GM12878 (cell line): ENCODE measurements around the gene XRCC4. TPM values are rescaled to one million over a fixed set of nuclear protein-coding genes. Genes with fewer than 3 reads are reported as not detected.

Experiments
- ATAC-seq: fragments of 200-7000 bp; cut with Tn5 transposase; 3 replicates; pipeline ENCODE4 v1.9.1; 2020; ENCODE audit warnings: mild to moderate bottlenecking, moderate library complexity
- BruUV-seq: library from RNA; stranded (reverse); fragments of 400-500 nt; replicated peaks from 2 replicates; lab custom pipeline; 2021; lab: Mats Ljungman, UMichigan
- CTCF ChIA-PET: fragments of 300-600 bp; sonication (Branson Sonifier 250); formaldehyde crosslinking; extraction: SDS; loops from one replicate; lab custom pipeline; 2021; ENCODE audit warnings: inconsistent platforms; lab: Yijun Ruan, JAX
- POLR2A ChIA-PET: fragments of 350-600 bp; formaldehyde crosslinking; extraction: SDS; loops from one replicate; lab custom pipeline; 2021; ENCODE audit warnings: inconsistent platforms; lab: Charles Lee
- RAD21 ChIA-PET: fragments of 300-600 bp; sonication (Branson Sonifier 250); formaldehyde crosslinking; loops from one replicate; lab custom pipeline; 2023; ENCODE audit warnings: antibody characterized with exemption; ENCODE audit not compliant: unreplicated experiment; lab: Charles Lee
- SMC1A ChIA-PET: fragments of 300-600 bp; sonication (Branson Sonifier 250); formaldehyde crosslinking; loops from one replicate; lab custom pipeline; 2023; ENCODE audit not compliant: unreplicated experiment, uncharacterized antibody; lab: Charles Lee
- DNase-seq: peaks from one replicate; pipeline ENCODE4 v3.0.0-alpha.2; 2011; ENCODE audit warnings: low read depth, low spot score
- FAIRE-seq: peaks from 3 replicates; lab custom pipeline; 2011; peaks lifted over from hg19 to GRCh38; lab: Jason Lieb, UNC
- H2AFZ ChIP-seq: 2 replicates; pipeline ENCODE4 v1.6.0; 2011; ENCODE audit warnings: low read depth, low read length, control low read depth; ENCODE audit not compliant: control insufficient read depth
- H3K27ac ChIP-seq: 2 replicates; pipeline ENCODE4 v1.5.1; 2011; ENCODE audit warnings: control low read depth; ENCODE audit not compliant: control insufficient read depth, insufficient read depth
- H3K27me3 ChIP-seq, 2 experiments: replicated peaks in 1 of 2; 2 replicates each; pipeline versions ENCODE4 v1.6.0 to v1.6.1; 2011; ENCODE audit warnings: low read length in 1 of 2; ENCODE audit not compliant: control insufficient read depth in 2 of 2, insufficient read depth in 2 of 2
- H3K36me3 ChIP-seq, 2 experiments: 2 replicates each; pipeline ENCODE4 v1.5.1; 2011; ENCODE audit warnings: low read length in 1 of 2; ENCODE audit not compliant: control insufficient read depth in 2 of 2, insufficient read depth in 2 of 2
- H3K4me1 ChIP-seq: 2 replicates; pipeline ENCODE4 v1.6.1; 2011; ENCODE audit warnings: mild to moderate bottlenecking, low read length, moderate library complexity, mixed read lengths; ENCODE audit not compliant: control insufficient read depth, insufficient read depth
- H3K4me2 ChIP-seq: 2 replicates; pipeline ENCODE4 v1.6.0; 2011; ENCODE audit warnings: control low read depth; ENCODE audit not compliant: control insufficient read depth, insufficient read depth
- H3K4me3 ChIP-seq: fragments of 200-600 bp; sonication (generic); 2 replicates; pipeline ENCODE4 v1.5.1; 2016
- H3K79me2 ChIP-seq: 2 replicates; pipeline ENCODE4 v1.6.0; 2011; ENCODE audit warnings: low read length; ENCODE audit not compliant: control insufficient read depth, insufficient read depth
- H3K9ac ChIP-seq: 2 replicates; pipeline ENCODE4 v1.8.0; 2011; ENCODE audit warnings: low read length, control low read depth, mixed read lengths; ENCODE audit not compliant: control insufficient read depth, insufficient read depth
- H3K9me3 ChIP-seq: replicated peaks from 3 replicates; pipeline ENCODE4 v1.5.1; 2011; ENCODE audit warnings: mild to moderate bottlenecking, low read length; ENCODE audit not compliant: control insufficient read depth, insufficient read depth
- H4K20me1 ChIP-seq: 2 replicates; pipeline ENCODE4 v1.6.0; 2011; ENCODE audit not compliant: control insufficient read depth, insufficient read depth
- ASH2L ChIP-seq: fragments of 300-600, 200-600 bp; sonication (generic); IDR thresholded peaks from 2 replicates; pipeline ENCODE4 v1.6.1; 2017; ENCODE audit warnings: low read depth, mild to moderate bottlenecking, borderline replicate concordance
- ATF3 ChIP-seq: IDR thresholded peaks from 2 replicates; pipeline ENCODE4 v1.6.1; 2011; ENCODE audit warnings: low read depth, mild to moderate bottlenecking, low read length, moderate library complexity, borderline replicate concordance; ENCODE audit errors: extremely low read depth
- CBX5 ChIP-seq: sonication (generic); IDR thresholded peaks from 2 replicates; pipeline ENCODE4 v1.6.1; 2016; ENCODE audit warnings: low read depth, moderate library complexity, mild to moderate bottlenecking, inconsistent platforms
- POLR2AphosphoS2 ChIP-seq: IDR thresholded peaks from 2 replicates; pipeline ENCODE4 v1.6.1; 2011; ENCODE audit warnings: low read depth, mild to moderate bottlenecking, low read length, improper control_type of control experiment, moderate library complexity
- ZNF217 ChIP-seq: fragments of 450-650 bp; IDR thresholded peaks from 2 replicates; pipeline ENCODE4 v1.6.1; 2017; ENCODE audit warnings: antibody characterized with exemption, mild to moderate bottlenecking
- ZNF384 ChIP-seq: IDR thresholded peaks from 2 replicates; pipeline ENCODE4 v1.6.1; 2012; ENCODE audit warnings: low read depth, mild to moderate bottlenecking, low read length, improper control_type of control experiment, borderline replicate concordance
- WGBS: methylation state at CpG from one replicate; pipeline ENCODE4 v1.1.6; 2016; ENCODE audit warnings: low lambda C conversion rate; ENCODE audit not compliant: insufficient replicate concordance, insufficient coverage; ENCODE audit errors: missing lambda C conversion rate; 5-methylcytosine and 5-hydroxymethylcytosine counted together
- in situ Hi-C: fragments of 300-500 bp; cut with MboI; formaldehyde crosslinking; loops from 9 replicates; pipeline ENCODE4 v1.14.3; 2018; ENCODE audit warnings: mixed read lengths
- intact Hi-C: fragments of 100-400 bp; cut with micrococcal nuclease; formaldehyde crosslinking; loops from one replicate; pipeline ENCODE4 v1.14.2; 2022; ENCODE audit not compliant: unreplicated experiment
- polyA plus RNA-seq, 11 experiments: library from polyadenylated mRNA; depleted of rRNA in 4 of 11; unstranded in 6 of 11; stranded (reverse) in 5 of 11; fragments of >200 nt; fragmentation: Nextera tagmentation in 4 of 11; fragmentation: Illumina TruSeq in 1 of 11; extraction: Ambion mirVana in 4 of 11; extraction: Trizol in 1 of 11; gene quantifications; 1 replicate in 1 of 11; 2 replicates in 10 of 11; pipeline versions ENCODE4 v1.2.1 to v1.2.3, GENCODE V29; 2011 to 2016; ENCODE audit warnings: inconsistent platforms in 2 of 11, missing spikeins in 2 of 11, low read depth in 1 of 11
- total RNA-seq, 4 experiments: library from RNA; depleted of rRNA in 3 of 4; stranded (reverse); fragments of >200 nt in 3 of 4; fragmentation: Illumina TruSeq in 1 of 4; extraction: Trizol in 1 of 4; gene quantifications; 2 replicates each; pipeline versions ENCODE4 v1.2.1 to v1.2.3, GENCODE V29; 2013 to 2021

XRCC4 gene
- total and polyA plus RNA-seq, 10 of the 15 experiments (the other 5 are each of a cell fraction or from before 2014, with no cell fraction given): 12.1 to 53.6 (median 25.8) TPM

- 100% methylated on average over 2 of the region's 2 CpGs for WGBS
- Histone ChIP-seq H3K4me1 (no peaks in the 10 kb centered on the region), H3K79me2 (no peaks in the 10 kb centered on the region), H3K4me2 (no peak overlapping the region), H3K9me3 (peaks cover 8% of the 10 kb centered on the region; the same call in 2 of the 3 replicates), H3K27ac (no peak overlapping the region), H2AFZ (no peak overlapping the region), H4K20me1 (no peaks in the 10 kb centered on the region), H3K36me3 (no peaks in the 10 kb centered on the region), H3K27me3 (no peaks in the 10 kb centered on the region), H3K4me3 (no peak overlapping the region), H3K9ac (no peak overlapping the region)
- FAIRE-seq: no peak
- no peak for ATAC-seq
- ChIA-PET SMC1A (interaction anchor here (0.7 to 1.8 kb wide), 3 partner anchors 10 to 157 kb away, joined by 3 to 6 read pairs (median 3); no protein-coding TSS in a partner anchor), POLR2A (interaction anchor here (1.6 kb wide), 1 partner anchor 13 kb away, joined by 6 read pairs; no protein-coding TSS in a partner anchor), CTCF (no interaction called here), RAD21 (no interaction called here)
- BruUV-seq: no TSS peak
- in situ Hi-C loops: no loop called here
- no peak for DNase-seq
- TF ChIP-seq ATF3: no peak
- TF ChIP-seq ASH2L: no peak
- TF ChIP-seq POLR2AphosphoS2: no peak
- TF ChIP-seq ZNF384: no peak
- no peak for TF ChIP-seq ZNF217
- no peak for TF ChIP-seq CBX5
- intact Hi-C loops: no loop called here
These were observed 222.0 kb downstream of the XRCC4 start for GRCh38 chr5:83299353-83299752.
